B cell (primary cell): ENCODE data around the gene MAG.
"Not testable (repeated sequence)": the region's sequence is repeated elsewhere in the genome, so short reads cannot be mapped to it uniquely, and the experiment has no call there.

ENCODE experiments used
- CTCF ChIP-seq: fragments of 200-600 bp; IDR thresholded peaks from one replicate; pipeline ENCODE4 v1.8.0; 2022; ENCODE audit warnings: antibody characterized with exemption, mild to moderate bottlenecking
- EZH2 ChIP-seq: IDR thresholded peaks from 2 replicates; pipeline ENCODE4 v1.6.1; 2012; ENCODE audit warnings: borderline replicate concordance, low read depth, mild to moderate bottlenecking, moderate library complexity, low read length; ENCODE audit not compliant: insufficient read depth, poor library complexity, severe bottlenecking

DNA sequence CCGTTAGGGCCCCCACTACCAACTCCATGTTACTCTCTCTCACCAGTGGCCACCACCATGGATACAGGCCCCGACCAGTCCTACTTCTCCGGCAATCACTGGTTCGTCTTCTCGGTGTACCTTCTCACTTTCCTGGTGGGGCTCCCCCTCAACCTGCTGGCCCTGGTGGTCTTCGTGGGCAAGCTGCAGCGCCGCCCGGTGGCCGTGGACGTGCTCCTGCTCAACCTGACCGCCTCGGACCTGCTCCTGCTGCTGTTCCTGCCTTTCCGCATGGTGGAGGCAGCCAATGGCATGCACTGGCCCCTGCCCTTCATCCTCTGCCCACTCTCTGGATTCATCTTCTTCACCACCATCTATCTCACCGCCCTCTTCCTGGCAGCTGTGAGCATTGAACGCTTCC, 66.9 kb downstream of the MAG start:
- TF ChIP-seq CTCF, EZH2: not testable (repeated sequence)
